ENCODE measurements around the gene CTPS2.

- TF ChIP-seq CTCF (IDR thresholded peaks at IDR 0.05) (no peak), POLR2A (IDR thresholded peaks at IDR 0.05) (no peak)
Observed at GRCh38 chrX:16638533-16638932, 73.9 kb downstream of the CTPS2 start.
